Measurements from ENCODE around the gene APH1A.
"Not testable (repeated sequence)": the region's sequence is repeated elsewhere in the genome, so short reads cannot be mapped to it uniquely, and the experiment has no call there.

The APH1A gene

GRCh38 chr1:150268705-150269403 lies at the start of gene APH1A:
Gene APH1A (minus strand): TSS chr1:150269016. CDS start chr1:150268810, 206 bp downstream.
- peaks cover 38% of the 10 kb centered on the region for H3K36me3 Mint-ChIP-seq (ENCODE audit: low read depth)
- peaks cover 16% of the 10 kb centered on the region for H3K4me1 Mint-ChIP-seq (ENCODE audit: low read depth)
- H3K27me3 Mint-ChIP-seq (ENCODE audit: low read depth), result peaks cover 2% of the 10 kb centered on the region
- peak within 1 kb of the TSS; percentile 95 for H3K27ac Mint-ChIP-seq
- H3K9me3 Mint-ChIP-seq, result no peaks in the 10 kb centered on the region
- DNase-seq (ENCODE audit: low spot score), result peak; percentile 94
- peak within 1 kb of the TSS; percentile 90 for H3K4me3 Mint-ChIP-seq

DNA sequence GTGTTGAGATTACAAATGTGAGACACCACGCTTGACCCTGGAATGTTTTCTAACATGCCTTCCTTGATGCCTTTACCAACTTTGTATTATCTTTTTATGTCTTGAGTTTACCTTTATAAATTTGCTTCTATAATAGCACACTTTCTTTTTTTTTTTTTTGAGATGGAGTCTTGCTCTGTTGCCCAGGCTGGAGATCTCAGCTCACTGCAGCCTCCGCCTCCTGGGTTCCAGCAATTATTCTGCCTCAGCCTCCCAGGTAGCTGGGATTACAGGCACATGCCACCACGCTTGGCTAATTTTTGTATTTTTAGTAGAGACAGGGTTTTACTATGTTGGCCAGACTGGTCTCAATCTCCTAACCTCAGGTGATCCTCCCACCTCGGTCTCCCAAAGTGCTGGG lies 45.9 kb upstream of the APH1A start:
- H3K4me3 Mint-ChIP-seq; H3K27ac Mint-ChIP-seq; H3K36me3 Mint-ChIP-seq (ENCODE audit: low read depth); H3K4me1 Mint-ChIP-seq (ENCODE audit: low read depth); H3K27me3 Mint-ChIP-seq (ENCODE audit: low read depth); DNase-seq (ENCODE audit: low spot score); H3K9me3 Mint-ChIP-seq: not testable (repeated sequence)

GRCh38 chr1:150311762-150312161 lies 42.9 kb upstream of the APH1A start:
- Mint-ChIP-seq H3K4me1 (ENCODE audit: low read depth) (no peaks in the 10 kb centered on the region), H3K27ac (no peak overlapping the region), H3K9me3 (no peaks in the 10 kb centered on the region), H3K36me3 (ENCODE audit: low read depth) (peaks cover 9% of the 10 kb centered on the region), H3K4me3 (no peak overlapping the region), H3K27me3 (ENCODE audit: low read depth) (no peaks in the 10 kb centered on the region)
- DNase-seq (ENCODE audit: low spot score), result no peak

GRCh38 chr1:150309758-150310508 lies 41.1 kb upstream of the APH1A start:
- Mint-ChIP-seq H3K27ac (no peak overlapping the region), H3K4me1 (ENCODE audit: low read depth) (no peaks in the 10 kb centered on the region), H3K27me3 (ENCODE audit: low read depth) (no peaks in the 10 kb centered on the region), H3K36me3 (ENCODE audit: low read depth) (peaks cover 9% of the 10 kb centered on the region), H3K4me3 (no peak overlapping the region), H3K9me3 (no peaks in the 10 kb centered on the region)
- no peak for DNase-seq (ENCODE audit: low spot score)

DNA sequence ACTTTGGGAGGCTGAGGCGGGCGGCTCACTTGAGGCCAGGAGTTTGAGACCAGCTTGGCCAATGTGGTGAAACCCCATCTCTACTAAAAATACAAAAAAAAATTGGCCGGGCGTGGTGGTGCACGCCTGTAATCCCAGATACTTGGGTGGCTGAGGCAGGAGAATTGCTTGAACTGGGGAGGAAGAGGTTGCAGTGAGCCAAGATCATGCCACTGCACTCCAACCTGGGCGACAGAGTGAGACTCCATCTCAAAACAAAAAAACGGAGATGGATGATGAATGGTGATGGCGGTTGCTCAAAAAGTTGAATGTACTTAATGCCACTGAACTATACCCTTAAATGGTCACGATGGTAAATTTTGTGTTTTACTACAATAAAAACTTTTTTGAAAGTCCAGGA lies 39.8 kb upstream of the APH1A start:
- not testable (repeated sequence) for H3K27me3 Mint-ChIP-seq (ENCODE audit: low read depth); H3K4me1 Mint-ChIP-seq (ENCODE audit: low read depth); DNase-seq (ENCODE audit: low spot score); H3K9me3 Mint-ChIP-seq; H3K27ac Mint-ChIP-seq; H3K4me3 Mint-ChIP-seq
- peaks cover 10% of the 10 kb centered on the region for H3K36me3 Mint-ChIP-seq (ENCODE audit: low read depth)

- Mint-ChIP-seq H3K27me3 (ENCODE audit: low read depth) (no peaks in the 10 kb centered on the region), H3K36me3 (ENCODE audit: low read depth) (peaks cover 30% of the 10 kb centered on the region), H3K4me3 (no peak overlapping the region), H3K9me3 (no peaks in the 10 kb centered on the region), H3K27ac (no peak overlapping the region), H3K4me1 (ENCODE audit: low read depth) (no peaks in the 10 kb centered on the region)
- no peak for DNase-seq (ENCODE audit: low spot score)
Measured at GRCh38 chr1:150302902-150303301, 34.1 kb upstream of the APH1A start.

GRCh38 chr1:150302338-150302737 lies 33.5 kb upstream of the APH1A start:
- Mint-ChIP-seq H3K4me1 (ENCODE audit: low read depth) (no peaks in the 10 kb centered on the region), H3K27me3 (ENCODE audit: low read depth) (no peaks in the 10 kb centered on the region), H3K27ac (peak overlapping the region; percentile 13), H3K4me3 (no peak overlapping the region), H3K36me3 (ENCODE audit: low read depth) (peaks cover 28% of the 10 kb centered on the region), H3K9me3 (no peaks in the 10 kb centered on the region)
- DNase-seq (ENCODE audit: low spot score), result no peak

- Mint-ChIP-seq H3K9me3 (no peaks in the 10 kb centered on the region), H3K36me3 (ENCODE audit: low read depth) (peaks cover 40% of the 10 kb centered on the region), H3K4me3 (no peak overlapping the region), H3K4me1 (ENCODE audit: low read depth) (peaks cover 8% of the 10 kb centered on the region), H3K27ac (no peak overlapping the region), H3K27me3 (ENCODE audit: low read depth) (no peaks in the 10 kb centered on the region)
- no peak for DNase-seq (ENCODE audit: low spot score)
Measured at GRCh38 chr1:150299716-150300115, 30.9 kb upstream of the APH1A start.

- Mint-ChIP-seq H3K9me3 (no peaks in the 10 kb centered on the region), H3K27me3 (ENCODE audit: low read depth) (no peaks in the 10 kb centered on the region), H3K36me3 (ENCODE audit: low read depth) (peaks cover 33% of the 10 kb centered on the region), H3K4me3 (no peak overlapping the region), H3K27ac (no peak overlapping the region), H3K4me1 (ENCODE audit: low read depth) (peaks cover 16% of the 10 kb centered on the region)
- DNase-seq (ENCODE audit: low spot score), result no peak
Measured at GRCh38 chr1:150295476-150295875, 26.7 kb upstream of the APH1A start.

- peak within 1 kb of the TSS; percentile 95 for H3K4me3 Mint-ChIP-seq
- no peaks in the 10 kb centered on the region for H3K9me3 Mint-ChIP-seq
- H3K36me3 Mint-ChIP-seq (ENCODE audit: low read depth), result peaks cover 23% of the 10 kb centered on the region
- peaks cover 16% of the 10 kb centered on the region for H3K4me1 Mint-ChIP-seq (ENCODE audit: low read depth)
- DNase-seq (ENCODE audit: low spot score), result peak; percentile 87
- H3K27me3 Mint-ChIP-seq (ENCODE audit: low read depth), result no peaks in the 10 kb centered on the region
- H3K27ac Mint-ChIP-seq, result peak within 1 kb of the TSS; percentile 94
Measured at GRCh38 chr1:150293433-150294253, 24.8 kb upstream of the APH1A start, which contains the start of gene MRPS21. Gene MRPS21 (plus strand): TSS chr1:150293861. CDS start chr1:150294367, 506 bp downstream.

GRCh38 chr1:150288822-150289221 lies 20.0 kb upstream of the APH1A start:
- Mint-ChIP-seq H3K27ac (no peak overlapping the region), H3K36me3 (ENCODE audit: low read depth) (peaks cover 2% of the 10 kb centered on the region), H3K9me3 (no peaks in the 10 kb centered on the region), H3K4me1 (ENCODE audit: low read depth) (peaks cover 8% of the 10 kb centered on the region), H3K4me3 (no peak overlapping the region), H3K27me3 (ENCODE audit: low read depth) (no peaks in the 10 kb centered on the region)
- no peak for DNase-seq (ENCODE audit: low spot score)

- H3K4me3 Mint-ChIP-seq, result no peak overlapping the region
- peaks cover 6% of the 10 kb centered on the region for H3K4me1 Mint-ChIP-seq (ENCODE audit: low read depth)
Measured at GRCh38 chr1:150288382-150288781, 19.6 kb upstream of the APH1A start.

GRCh38 chr1:150283260-150283659 lies 14.4 kb upstream of the APH1A start:
- peaks cover 14% of the 10 kb centered on the region for H3K27me3 Mint-ChIP-seq (ENCODE audit: low read depth)
- peaks cover 28% of the 10 kb centered on the region for H3K4me1 Mint-ChIP-seq (ENCODE audit: low read depth)
- no peaks in the 10 kb centered on the region for H3K36me3 Mint-ChIP-seq (ENCODE audit: low read depth)
- no peak for DNase-seq (ENCODE audit: low spot score)
- H3K4me3 Mint-ChIP-seq, result peak overlapping the region; percentile 52
- H3K27ac Mint-ChIP-seq, result no peak overlapping the region
- H3K9me3 Mint-ChIP-seq, result no peaks in the 10 kb centered on the region

More at GRCh38 chr1:150288382-150288781, 19.6 kb upstream of the APH1A start:
- Mint-ChIP-seq H3K27me3 (ENCODE audit: low read depth) (no peaks in the 10 kb centered on the region), H3K36me3 (ENCODE audit: low read depth) (no peaks in the 10 kb centered on the region), H3K27ac (no peak overlapping the region), H3K9me3 (no peaks in the 10 kb centered on the region)
- DNase-seq (ENCODE audit: low spot score), result no peak

GRCh38 chr1:150282558-150282958 lies 13.7 kb upstream of the APH1A start:
- H3K27ac Mint-ChIP-seq, result no peak overlapping the region
- DNase-seq (ENCODE audit: low spot score), result no peak
- peaks cover 14% of the 10 kb centered on the region for H3K27me3 Mint-ChIP-seq (ENCODE audit: low read depth)
- no peaks in the 10 kb centered on the region for H3K36me3 Mint-ChIP-seq (ENCODE audit: low read depth)
- H3K4me1 Mint-ChIP-seq (ENCODE audit: low read depth), result peaks cover 28% of the 10 kb centered on the region
- no peaks in the 10 kb centered on the region for H3K9me3 Mint-ChIP-seq
- peak overlapping the region; percentile 86 for H3K4me3 Mint-ChIP-seq

All from T-helper 2 cell treated with Interferon-gamma antibody and Interleukin-4, amounts not matched to agents 5 μg/mL and 100 μg/mL, for 36 hours (primary cell).